Measurements from ENCODE around the gene RIT1.

The RIT1 gene

DNA sequence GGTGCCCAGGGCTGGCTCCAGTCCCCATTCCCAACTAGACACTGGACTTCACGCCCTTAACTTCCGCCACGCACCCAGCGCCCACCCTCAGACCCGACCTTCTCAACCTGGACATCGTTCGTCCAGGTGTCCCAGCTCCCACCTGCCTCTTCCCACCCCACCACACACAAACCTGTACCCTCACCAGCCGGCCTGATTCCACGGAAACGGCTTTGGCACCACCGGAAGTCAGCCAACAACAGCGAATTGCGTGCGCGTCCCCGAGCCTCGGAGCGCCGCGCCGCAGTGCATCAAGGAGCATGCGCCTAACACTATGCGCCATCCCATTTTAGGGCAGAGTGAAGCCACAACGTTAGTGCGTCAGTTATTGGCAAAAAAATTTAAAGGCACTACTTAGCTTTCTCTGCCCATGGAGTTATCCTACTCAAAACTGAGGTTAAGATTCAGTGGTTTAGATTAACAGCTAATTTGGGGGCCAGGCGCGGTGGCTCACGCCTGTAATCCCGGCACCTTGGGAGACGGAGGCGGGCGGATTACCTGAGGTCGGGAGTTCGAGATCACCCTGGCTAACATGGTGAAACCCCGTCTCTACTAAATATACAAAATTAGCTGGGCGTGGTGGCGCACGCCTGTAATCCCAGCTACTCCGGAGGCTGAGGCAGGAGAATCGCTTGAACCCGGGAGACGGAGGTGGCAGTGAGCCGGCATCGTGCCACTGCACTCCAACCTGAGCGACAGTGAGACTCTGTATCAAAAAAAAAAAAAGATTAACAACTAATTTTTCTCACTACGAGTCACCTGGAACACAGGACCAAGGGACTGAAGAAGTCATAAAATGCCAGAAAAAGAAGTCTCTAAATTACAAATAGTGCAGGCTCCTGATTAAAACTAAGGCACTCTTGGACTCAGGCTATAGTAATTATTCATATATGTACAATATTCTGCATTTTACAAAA is 53.9 kb downstream of the RIT1 start, which contains the start of gene GON4L:
Gene GON4L, minus strand, starts transcription at position 240 of the 956 bp plus-strand sequence. CDS start 3,434 bp downstream, outside the sequence.
- DNase-seq (ENCODE audit: low read depth in 3 of 3): peak; percentile 76 to 83 (median 80)

GRCh38 chr1:155856257-155856974 is 54.7 kb downstream of the RIT1 start:
- no peak for DNase-seq (ENCODE audit: low read depth in 3 of 3)

GRCh38 chr1:155850345-155850744 is 60.8 kb downstream of the RIT1 start:
- no peak for DNase-seq (ENCODE audit: low read depth in 3 of 3)

- DNase-seq (ENCODE audit: low read depth in 3 of 3): no peak
These were observed 63.2 kb downstream of the RIT1 start for GRCh38 chr1:155847823-155848529.
